ENCODE results near the gene DAB2IP.
A peak's percentile ranks its signal among the peaks of the same experiment; 100 is the strongest.

Gene DAB2IP

GRCh38 chr9:121736934-121737462 is 85.6 kb downstream of the DAB2IP start:
- TF ChIP-seq ZNF660 (tag by site-specific recombination; IDR thresholded peaks at IDR 0.05) (no peak), SP2 (tag by site-specific recombination; IDR thresholded peaks at IDR 0.05) (peak; percentile 39)
- Histone ChIP-seq H3K36me3 (ENCODE audit: control insufficient read depth in 2 of 2, insufficient read depth in 1 of 2, low read length in 2 of 2) (no peaks in the 10 kb centered on the region), H3K4me3 (ENCODE audit: low read depth, low read length) (no peak overlapping the region), H3K4me1 (ENCODE audit: control insufficient read depth, insufficient read depth, low read length) (no peaks in the 10 kb centered on the region; the same call in 1 of the 2 replicates), H3K27ac (ENCODE audit: extremely low read depth, low read depth, low read length) (no peak overlapping the region), H3K9me3 (ENCODE audit: control insufficient read depth, insufficient read depth, low read depth, low read length) (no peaks in the 10 kb centered on the region)
- ChIA-PET POLR2A (interaction anchor here (0.7 kb wide), 1 partner anchor 144 kb away, joined by 3 read pairs; no protein-coding TSS in a partner anchor), CTCF (interaction anchor here (0.5 to 0.9 kb wide), 4 partner anchors 9 to 185 kb away, joined by 3 to 6 read pairs (median 4); no protein-coding TSS in a partner anchor)

- no peaks in the 10 kb centered on the region for H3K36me3 ChIP-seq (ENCODE audit: control insufficient read depth in 2 of 2, insufficient read depth in 1 of 2, low read length in 2 of 2)
- no peaks in the 10 kb centered on the region; the same call in 1 of the 2 replicates for H3K4me1 ChIP-seq (ENCODE audit: control insufficient read depth, insufficient read depth, low read length)
- no peak overlapping the region for H3K4me3 ChIP-seq (ENCODE audit: low read depth, low read length)
- CTCF ChIA-PET, result interaction anchor here (0.6 to 0.9 kb wide), 3 partner anchors 9 to 161 kb away, joined by 3 to 6 read pairs (median 4); no protein-coding TSS in a partner anchor
- H3K27ac ChIP-seq (ENCODE audit: extremely low read depth, low read depth, low read length), result no peak overlapping the region
- H3K9me3 ChIP-seq (ENCODE audit: control insufficient read depth, insufficient read depth, low read depth, low read length), result no peaks in the 10 kb centered on the region
- POLR2A ChIA-PET, result interaction anchor here (0.5 to 0.7 kb wide), 2 partner anchors 9 to 144 kb away, joined by 3 read pairs; no protein-coding TSS in a partner anchor
- TF ChIP-seq ZSCAN16 (tag by site-specific recombination; IDR thresholded peaks at IDR 0.05), result no peak
- no peak for TF ChIP-seq ZNF112 (tag by site-specific recombination; IDR thresholded peaks at IDR 0.05)
- TF ChIP-seq ZNF610 (tag by site-specific recombination; IDR thresholded peaks at IDR 0.05; ENCODE audit: borderline replicate concordance), result no peak
- TF ChIP-seq ZNF362 (tag by site-specific recombination; IDR thresholded peaks at IDR 0.05), result no peak
- TF ChIP-seq HOXA7 (CRISPR knock-in tag; IDR thresholded peaks at IDR 0.05; ENCODE audit: borderline replicate concordance), result no peak
Measured at GRCh38 chr9:121737481-121737931, 86.1 kb downstream of the DAB2IP start.

GRCh38 chr9:121738411-121738810 is 87.0 kb downstream of the DAB2IP start:
- Histone ChIP-seq H3K27ac (ENCODE audit: extremely low read depth, low read depth, low read length) (no peak overlapping the region), H3K36me3 (ENCODE audit: control insufficient read depth in 2 of 2, insufficient read depth in 1 of 2, low read length in 2 of 2) (no peaks in the 10 kb centered on the region), H3K4me3 (ENCODE audit: low read depth, low read length) (no peak overlapping the region), H3K9me3 (ENCODE audit: control insufficient read depth, insufficient read depth, low read depth, low read length) (no peaks in the 10 kb centered on the region), H3K4me1 (ENCODE audit: control insufficient read depth, insufficient read depth, low read length) (no peaks in the 10 kb centered on the region; the same call in 1 of the 2 replicates)
- POLR2A ChIA-PET, result no interaction called here
- CTCF ChIA-PET, result interaction anchor here (1.2 kb wide), 1 partner anchor 275 kb away, joined by 3 read pairs; no protein-coding TSS in a partner anchor
- TF ChIP-seq ZNF112 (tag by site-specific recombination; IDR thresholded peaks at IDR 0.05), result no peak
- TF ChIP-seq ZFP69B (tag by site-specific recombination; IDR thresholded peaks at IDR 0.05), result no peak
- no peak for TF ChIP-seq WT1 (tag by site-specific recombination; IDR thresholded peaks at IDR 0.05)
- TF ChIP-seq ZNF398 (tag by site-specific recombination; IDR thresholded peaks at IDR 0.05), result no peak
- no peak for TF ChIP-seq ZBTB21 (tag by site-specific recombination; IDR thresholded peaks at IDR 0.05)
- TF ChIP-seq ZNF175 (tag by site-specific recombination; IDR thresholded peaks at IDR 0.05), result no peak
- no peak for TF ChIP-seq KLF1 (tag by site-specific recombination; IDR thresholded peaks at IDR 0.05)
- no peak for TF ChIP-seq YY2 (tag by site-specific recombination; IDR thresholded peaks at IDR 0.05)
- no peak for TF ChIP-seq ZXDB (tag by site-specific recombination; IDR thresholded peaks at IDR 0.05)
- no peak for TF ChIP-seq ZFHX2 (tag by site-specific recombination; conservative IDR thresholded peaks at IDR 0.05)
- TF ChIP-seq PRDM4 (tag by site-specific recombination; IDR thresholded peaks at IDR 0.05), result no peak
